Hematopoietic multipotent progenitor cell treated with erythropoietin and hydrocortisone succinate and interleukin-3 and kit ligand, for 4 days (in vitro differentiated cells): ENCODE measurements around the gene TTC7B.

Experiments used
- DNase-seq: peaks from one replicate; pipeline ENCODE4 v3.0.0-alpha.2; 2015

TTC7B gene

GRCh38 chr14:90587252-90587910 lies 228.8 kb downstream of the TTC7B start:
- DNase-seq, result no peak

GRCh38 chr14:90585106-90585505 lies 231.1 kb downstream of the TTC7B start:
- no peak for DNase-seq

GRCh38 chr14:90583916-90584605 lies 232.2 kb downstream of the TTC7B start:
- no peak for DNase-seq

- no peak for DNase-seq
Observed at GRCh38 chr14:90583427-90583826, 232.8 kb downstream of the TTC7B start.

GRCh38 chr14:90582166-90582565 lies 234.1 kb downstream of the TTC7B start:
- no peak for DNase-seq

- no peak for DNase-seq
Observed at GRCh38 chr14:90581745-90582144, 234.5 kb downstream of the TTC7B start.

GRCh38 chr14:90580377-90581335 lies 235.6 kb downstream of the TTC7B start:
- DNase-seq, result no peak

GRCh38 chr14:90579816-90580215 lies 236.4 kb downstream of the TTC7B start:
- DNase-seq, result no peak

- DNase-seq, result no peak
Observed at GRCh38 chr14:90579088-90579487, 237.1 kb downstream of the TTC7B start.

- DNase-seq, result no peak
Observed at GRCh38 chr14:90578283-90578985, 237.8 kb downstream of the TTC7B start.

- peak; percentile 17 for DNase-seq
Observed at GRCh38 chr14:90577661-90578282, 238.5 kb downstream of the TTC7B start.

GRCh38 chr14:90576981-90577660 lies 239.1 kb downstream of the TTC7B start:
- no peak for DNase-seq

GRCh38 chr14:90576581-90576980 lies 239.6 kb downstream of the TTC7B start:
- no peak for DNase-seq

- no peak for DNase-seq
Observed at GRCh38 chr14:90575781-90576180, 240.4 kb downstream of the TTC7B start.

GRCh38 chr14:90575336-90575735 lies 240.9 kb downstream of the TTC7B start:
- DNase-seq, result no peak

- no peak for DNase-seq
Observed at GRCh38 chr14:90574188-90575131, 241.8 kb downstream of the TTC7B start.

GRCh38 chr14:90573385-90574105 lies 242.7 kb downstream of the TTC7B start:
- DNase-seq, result peak; percentile 86

GRCh38 chr14:90572441-90573150 lies 243.6 kb downstream of the TTC7B start:
- DNase-seq, result no peak
